GM18867 (cell line): ENCODE measurements around the gene NDUFA6.
"Not testable (repeated sequence)": the region's sequence is repeated elsewhere in the genome, so short reads cannot be mapped to it uniquely, and the experiment has no call there.

Experiments used
- ATAC-seq: cut with Tn5 transposase; IDR thresholded peaks from one replicate; pipeline ENCODE4 v1.9.1; 2021; ENCODE audit warnings: mild to moderate bottlenecking, moderate library complexity; ENCODE audit not compliant: unreplicated experiment

Gene NDUFA6

DNA sequence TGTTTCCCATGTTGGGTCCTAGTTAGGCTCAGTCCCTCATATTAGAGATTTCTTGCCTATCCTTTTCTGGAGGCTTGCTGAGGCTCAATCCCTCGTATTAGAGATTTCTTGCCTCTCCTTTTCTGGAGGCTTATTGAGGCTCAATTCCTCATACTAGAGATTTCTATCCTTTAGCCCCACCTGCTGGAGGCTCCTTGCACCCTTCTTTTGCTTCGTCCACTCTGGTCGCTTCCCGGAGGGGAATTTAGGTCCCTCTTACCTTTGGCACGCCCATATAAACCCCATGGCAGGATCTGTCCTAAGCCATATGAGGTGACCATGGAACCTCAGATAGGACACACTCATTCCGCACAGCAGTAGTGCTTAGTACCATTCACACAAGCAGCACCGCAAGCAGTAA, 24.1 kb upstream of the NDUFA6 start:
- ATAC-seq = no peak

DNA sequence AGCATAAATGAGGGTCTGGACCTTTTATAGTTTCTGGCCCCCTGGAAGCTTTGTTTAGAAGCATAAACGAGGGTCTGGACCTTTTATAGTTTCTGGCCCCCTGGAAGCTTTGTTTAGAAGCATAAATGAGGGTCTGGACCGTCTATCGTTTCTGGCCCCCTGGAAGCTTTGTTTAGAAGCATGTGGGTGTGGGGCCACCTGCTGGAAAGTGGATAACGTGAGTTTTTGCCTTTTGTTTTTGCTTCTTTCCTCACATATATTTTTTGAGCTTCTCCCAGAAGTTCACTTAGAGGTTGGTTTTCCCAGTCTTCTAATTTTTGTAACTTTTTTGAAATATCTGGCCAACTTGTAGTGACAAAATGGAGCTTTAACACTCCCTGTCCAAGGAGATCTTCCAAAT, 22.2 kb upstream of the NDUFA6 start:
- not testable (repeated sequence) for ATAC-seq

GRCh38 chr22:42111798-42112197, 21.2 kb upstream of the NDUFA6 start:
- ATAC-seq = no peak

- no peak for ATAC-seq
Observed at GRCh38 chr22:42108848-42109247, 18.3 kb upstream of the NDUFA6 start.

GRCh38 chr22:42104332-42104860, 13.8 kb upstream of the NDUFA6 start:
- not testable (repeated sequence) for ATAC-seq

- no peak for ATAC-seq
Observed at GRCh38 chr22:42101199-42101598, 10.6 kb upstream of the NDUFA6 start.

DNA sequence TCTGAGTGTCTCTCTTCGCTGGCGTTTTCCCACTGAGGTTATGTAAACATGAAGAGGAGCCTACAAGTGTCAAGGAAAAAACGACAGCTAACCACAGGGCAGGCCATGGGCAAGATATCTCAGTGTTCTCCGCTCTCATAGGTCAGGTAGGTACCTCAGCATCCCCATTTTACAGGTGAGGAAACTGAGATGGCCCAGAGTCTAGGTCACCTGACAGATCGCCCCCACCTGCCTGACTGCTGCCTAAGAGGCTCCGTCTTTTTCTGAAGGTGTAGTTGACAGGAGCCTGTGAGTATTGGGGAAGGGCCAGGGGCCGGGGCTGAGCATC, 847 bp upstream of the NDUFA6 start:
- no peak for ATAC-seq

- ATAC-seq = no peak
Observed at GRCh38 chr22:42086051-42086450, 4.5 kb downstream of the NDUFA6 start.

GRCh38 chr22:42084874-42085273, 5.7 kb downstream of the NDUFA6 start:
- ATAC-seq = no peak

DNA sequence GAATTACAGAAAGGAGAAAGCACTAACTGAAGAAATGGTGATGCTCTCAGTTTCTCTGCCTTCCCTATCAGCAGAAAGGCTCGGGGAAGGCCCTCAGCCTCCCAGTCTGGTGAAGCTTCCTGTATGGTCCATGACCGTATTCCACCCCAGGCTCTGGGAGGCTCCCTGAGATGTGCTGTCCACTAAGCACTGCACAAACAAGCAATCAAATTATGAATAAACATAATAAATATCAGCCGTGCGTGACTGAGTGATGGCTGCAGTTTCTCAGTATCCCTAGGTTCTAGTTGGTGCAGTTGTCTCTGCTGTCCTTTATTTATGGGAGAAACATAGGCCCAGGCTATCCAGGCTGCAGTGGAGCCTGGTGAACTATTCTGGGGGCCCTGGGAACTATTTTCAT, 7.5 kb downstream of the NDUFA6 start:
- ATAC-seq = no peak

DNA sequence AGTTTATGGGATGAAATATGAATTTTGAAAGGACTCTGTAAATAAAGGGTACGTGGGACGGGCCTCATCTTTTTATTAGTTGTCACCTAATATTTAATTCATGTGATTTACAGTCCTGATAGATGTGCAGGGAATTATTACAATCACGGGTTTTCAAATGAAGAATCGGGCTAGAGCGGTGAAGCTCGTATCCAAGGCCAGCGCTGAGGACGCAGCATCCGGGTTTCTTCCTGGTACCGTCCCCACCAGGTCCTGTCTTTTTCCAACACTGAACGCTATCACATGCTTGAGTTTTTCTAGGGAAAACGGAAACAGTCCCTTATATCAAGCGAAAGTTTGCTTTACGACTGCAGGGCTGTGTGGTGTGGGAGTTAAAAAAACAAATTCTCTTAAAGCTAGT, 10.3 kb downstream of the NDUFA6 start:
- no peak for ATAC-seq

DNA sequence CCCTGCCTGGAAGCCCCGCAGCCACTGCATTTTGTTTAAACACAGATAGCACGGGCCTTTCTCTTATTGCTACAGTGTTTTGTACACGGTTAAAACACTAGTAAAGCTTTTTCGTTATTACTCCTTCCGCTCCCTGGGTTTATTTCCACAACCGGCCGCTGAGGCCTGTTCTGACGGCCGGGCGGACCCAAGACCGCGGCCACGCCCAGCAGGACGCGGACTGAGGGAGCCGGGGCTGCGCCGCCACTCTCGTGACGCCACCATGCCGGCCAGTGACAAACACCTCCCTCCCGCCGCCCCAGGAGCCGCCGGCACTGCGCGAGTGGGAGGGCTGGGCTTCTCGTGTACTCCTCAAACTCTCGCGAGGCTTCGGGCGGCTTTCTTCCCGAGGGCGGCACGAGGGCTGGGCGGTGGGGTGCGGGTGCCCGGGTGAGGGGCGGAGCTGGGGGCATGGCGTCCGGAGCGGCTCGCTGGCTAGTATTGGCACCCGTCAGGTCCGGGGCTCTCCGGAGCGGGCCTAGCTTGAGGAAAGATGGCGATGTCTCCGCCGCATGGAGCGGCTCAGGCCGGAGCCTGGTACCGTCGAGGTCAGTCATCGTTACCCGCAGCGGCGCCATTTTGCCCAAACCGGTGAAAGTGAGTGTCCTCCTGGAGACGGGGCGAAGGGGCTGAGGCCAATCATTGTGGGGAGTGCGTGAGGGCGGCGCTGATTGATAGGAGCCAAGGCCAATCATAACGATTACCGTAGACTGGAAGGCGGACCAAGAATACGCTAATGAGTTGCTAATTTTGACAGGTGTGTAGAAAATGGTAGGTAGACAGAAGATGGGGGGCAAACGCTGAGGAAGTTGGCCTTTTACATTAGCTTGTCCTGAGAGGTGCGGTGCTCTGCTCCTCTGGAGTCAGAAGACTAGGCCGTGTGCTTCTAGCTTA, 11.0 kb downstream of the NDUFA6 start, which contains the start of gene SMDT1:
Gene SMDT1, plus strand, starts transcription at position 382 of the 933 bp plus-strand sequence. Its CDS starts 69 bp downstream, at position 451.
- ATAC-seq = peak; percentile 79

- peak; percentile 6 for ATAC-seq
Observed at GRCh38 chr22:42078469-42079318, 11.9 kb downstream of the NDUFA6 start.

DNA sequence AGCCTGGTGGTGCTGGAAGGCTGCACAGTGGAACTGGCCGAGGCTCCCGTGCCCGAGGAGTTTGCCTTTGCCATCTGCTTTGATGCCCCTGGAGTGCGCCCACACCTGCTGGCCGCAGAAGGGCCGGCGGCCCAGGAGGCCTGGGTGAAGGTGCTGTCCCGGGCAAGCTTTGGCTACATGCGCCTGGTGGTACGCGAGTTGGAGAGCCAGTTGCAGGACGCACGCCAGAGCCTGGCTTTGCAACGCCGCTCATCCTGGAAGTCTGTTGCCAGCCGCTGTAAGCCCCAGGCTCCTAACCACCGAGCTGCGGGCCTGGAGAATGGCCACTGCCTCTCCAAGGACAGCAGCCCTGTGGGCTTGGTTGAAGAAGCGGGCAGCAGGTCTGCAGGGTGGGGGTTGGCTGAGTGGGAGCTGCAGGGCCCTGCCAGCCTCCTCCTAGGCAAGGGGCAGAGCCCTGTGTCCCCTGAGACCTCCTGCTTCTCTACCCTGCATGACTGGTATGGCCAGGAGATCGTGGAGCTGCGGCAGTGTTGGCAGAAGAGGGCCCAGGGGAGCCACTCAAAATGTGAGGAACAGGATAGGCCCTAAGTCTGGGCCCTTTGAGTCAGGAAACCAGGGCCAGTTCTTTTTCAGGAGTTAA, 13.0 kb downstream of the NDUFA6 start:
- ATAC-seq = no peak

- no peak for ATAC-seq
Observed at GRCh38 chr22:42076764-42077485, 13.6 kb downstream of the NDUFA6 start.

DNA sequence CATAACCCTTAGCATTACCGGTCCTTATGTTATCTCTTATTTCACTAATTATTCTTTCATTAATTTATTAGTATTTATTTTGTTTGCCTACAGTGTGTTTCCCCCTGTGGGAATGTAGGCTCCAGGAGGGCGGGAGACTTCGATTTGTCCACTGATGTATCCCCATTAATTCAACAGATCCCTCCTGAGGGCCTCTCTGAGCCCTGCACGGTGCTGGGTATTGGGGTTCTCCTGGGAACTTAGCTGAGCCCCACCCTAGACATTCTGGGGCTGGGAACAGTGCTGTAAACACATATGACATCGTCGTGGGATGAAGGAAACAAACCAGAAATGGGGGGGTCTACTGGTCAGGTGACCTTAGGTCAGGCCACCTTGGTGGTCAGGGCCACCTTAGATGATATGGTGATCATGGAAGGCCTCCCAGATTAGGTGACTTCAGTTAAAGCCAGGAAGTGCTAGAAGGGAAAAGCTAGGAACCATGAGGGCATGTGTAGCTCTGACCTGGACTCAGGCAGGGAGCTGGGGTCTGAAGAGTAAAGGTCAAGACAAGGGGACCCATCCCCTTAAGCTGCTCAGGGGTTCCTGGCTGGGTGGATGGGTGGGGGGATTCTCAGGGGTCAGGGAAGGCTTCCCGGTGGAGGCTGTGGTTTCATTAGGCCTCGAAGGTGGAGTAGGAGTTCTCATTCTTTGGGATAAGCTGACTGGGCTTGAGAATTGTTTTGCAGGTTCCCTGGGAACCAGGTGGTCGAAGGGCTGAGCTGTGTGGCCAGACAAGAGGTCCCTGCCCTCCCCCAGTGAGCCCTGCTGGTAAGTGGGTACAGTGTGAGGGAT, 15.5 kb downstream of the NDUFA6 start:
- no peak for ATAC-seq

GRCh38 chr22:42074132-42074811, 16.3 kb downstream of the NDUFA6 start, which contains the start of gene PHETA2:
PHETA2 (plus strand) TSS chr22:42074248; CDS start chr22:42077294, 3,046 bp downstream.
- ATAC-seq = no peak

DNA sequence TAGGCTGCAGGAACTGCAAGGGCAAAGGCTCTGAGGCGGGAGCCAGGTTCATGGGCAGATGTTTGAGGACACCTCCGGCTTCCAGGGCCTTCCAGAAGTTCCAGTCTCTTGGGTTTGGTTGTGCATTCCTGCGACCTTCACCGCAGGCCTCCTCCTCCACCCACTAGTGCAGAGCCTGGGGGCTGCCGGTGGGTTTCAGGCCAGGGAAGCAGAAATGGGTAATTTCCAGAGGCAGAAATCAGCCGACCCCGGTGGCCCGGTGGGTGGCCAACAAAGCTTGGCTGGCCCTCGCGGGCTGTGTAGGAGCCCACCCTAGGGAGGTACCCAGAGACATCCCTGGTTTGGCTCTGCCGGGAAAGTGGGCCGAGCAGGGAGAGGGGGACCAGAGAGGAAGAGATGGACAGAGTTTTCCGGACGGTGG, 16.9 kb downstream of the NDUFA6 start:
- ATAC-seq = no peak
